Caco-2 (cell line): ENCODE measurements around the gene MTAP. TPM values are rescaled to one million over a fixed set of nuclear protein-coding genes. Genes with fewer than 3 reads are reported as not detected.

Experiments used
- BruUV-seq: library from RNA; stranded (reverse); fragments of 400-500 nt; replicated peaks from 2 replicates; lab custom pipeline; 2021; lab: Mats Ljungman, UMichigan
- CTCF ChIA-PET: fragments of 300-600 bp; sonication (Branson Sonifier 250); formaldehyde crosslinking; loops from one replicate; lab custom pipeline; 2022; ENCODE audit warnings: antibody characterized with exemption; lab: Charles Lee
- POLR2A ChIA-PET: fragments of 300-600 bp; sonication (Branson Sonifier 250); formaldehyde crosslinking; loops from one replicate; lab custom pipeline; 2022; ENCODE audit warnings: antibody characterized with exemption; lab: Charles Lee
- DNase-seq, 2 experiments: peaks; one replicate each; pipeline versions ENCODE4 v3.0.0 to v3.0.0-alpha.2; 2020 to 2022
- H3K27me3 ChIP-seq: replicated peaks from 2 replicates; pipeline ENCODE4 v1.6.0; 2011; ENCODE audit warnings: low read length; ENCODE audit not compliant: control insufficient read depth, insufficient read depth
- H3K36me3 ChIP-seq: 2 replicates; pipeline ENCODE4 v1.5.1; 2011; ENCODE audit warnings: low read length; ENCODE audit not compliant: control insufficient read depth, insufficient read depth
- H3K4me1 ChIP-seq: fragments of 250-450 bp; sonication (Bioruptor Pico); 2 replicates; pipeline ENCODE4 v1.5.1; 2020; ENCODE audit warnings: mild to moderate bottlenecking
- H3K4me3 ChIP-seq: 2 replicates; pipeline ENCODE4 v1.5.1; 2011; ENCODE audit warnings: low read depth, mild to moderate bottlenecking, control low read depth, low read length
- H3K9me3 ChIP-seq: fragments of 250-450 bp; sonication (Bioruptor Pico); 2 replicates; pipeline ENCODE4 v1.5.1; 2020; ENCODE audit warnings: mild to moderate bottlenecking, moderate library complexity
- H3K27ac Mint-ChIP-seq: one replicate; pipeline ENCODE4 v1.8.0; 2022; ENCODE audit warnings: mixed read lengths; ENCODE audit not compliant: unreplicated experiment
- H3K27me3 Mint-ChIP-seq: one replicate; pipeline ENCODE4 v1.8.0; 2022; ENCODE audit warnings: mixed read lengths; ENCODE audit not compliant: insufficient read depth, unreplicated experiment
- H3K36me3 Mint-ChIP-seq: one replicate; pipeline ENCODE4 v1.8.0; 2022; ENCODE audit warnings: mild to moderate bottlenecking, mixed read lengths; ENCODE audit not compliant: insufficient read depth, unreplicated experiment
- H3K4me1 Mint-ChIP-seq: one replicate; pipeline ENCODE4 v1.8.0; 2022; ENCODE audit warnings: low read depth, mixed read lengths; ENCODE audit not compliant: unreplicated experiment
- H3K4me3 Mint-ChIP-seq: one replicate; pipeline ENCODE4 v1.8.0; 2022; ENCODE audit warnings: mild to moderate bottlenecking, moderate library complexity, mixed read lengths; ENCODE audit not compliant: unreplicated experiment
- H3K9me3 Mint-ChIP-seq: one replicate; pipeline ENCODE4 v1.8.0; 2022; ENCODE audit warnings: mixed read lengths; ENCODE audit not compliant: unreplicated experiment
- CTCF ChIP-seq, 2 experiments: fragments of 200-600 bp in 1 of 2; IDR thresholded peaks; 1 replicate in 1 of 2; 2 replicates in 1 of 2; pipeline versions ENCODE4 v1.5.1 to v1.8.0; 2011 to 2022; ENCODE audit warnings: antibody characterized with exemption in 1 of 2, control low read depth in 1 of 2, inconsistent platforms in 1 of 2, low read depth in 1 of 2, low read length in 1 of 2, mild to moderate bottlenecking in 1 of 2, moderate library complexity in 1 of 2; ENCODE audit not compliant: insufficient read depth in 1 of 2, severe bottlenecking in 1 of 2, unreplicated experiment in 1 of 2
- intact Hi-C: fragments of 100-400 bp; cut with micrococcal nuclease; formaldehyde crosslinking; loops from one replicate; pipeline ENCODE4 v1.10.0; 2022; ENCODE audit not compliant: unreplicated experiment
- total RNA-seq: library from RNA; stranded (reverse); gene quantifications from 2 replicates; pipeline ENCODE4 v1.2.3, GENCODE V29; 2022

Gene MTAP
- total RNA-seq, 1 experiment from 2014 or later = 53.3 TPM

GRCh38 chr9:21903380-21903965, 101.0 kb downstream of the MTAP start:
- intact Hi-C loops = no loop called here
- ChIA-PET POLR2A (no interaction called here), CTCF (no interaction called here)
- no peaks in the 10 kb centered on the region for H3K4me1 Mint-ChIP-seq
- no peak for TF ChIP-seq CTCF (IDR thresholded peaks at IDR 0.05; ENCODE audit: insufficient read depth in 1 of 2, low read depth in 1 of 2, low read length in 1 of 2, severe bottlenecking in 1 of 2, unreplicated experiment in 1 of 2)
- no peaks in the 10 kb centered on the region for H3K4me1 ChIP-seq
- no TSS peak for BruUV-seq
- H3K4me3 ChIP-seq = no peak overlapping the region
- no peaks in the 10 kb centered on the region for H3K27me3 ChIP-seq
- H3K27me3 Mint-ChIP-seq = no peaks in the 10 kb centered on the region
- DNase-seq = no peak
- H3K9me3 Mint-ChIP-seq = peaks cover 18% of the 10 kb centered on the region
- H3K36me3 ChIP-seq = no peaks in the 10 kb centered on the region
- H3K27ac Mint-ChIP-seq = no peak overlapping the region
- H3K4me3 Mint-ChIP-seq = no peak overlapping the region
- no peaks in the 10 kb centered on the region for H3K36me3 Mint-ChIP-seq
- H3K9me3 ChIP-seq = no peaks in the 10 kb centered on the region

GRCh38 chr9:21904371-21904770, 101.9 kb downstream of the MTAP start:
- Mint-ChIP-seq H3K27me3 (no peaks in the 10 kb centered on the region), H3K4me1 (no peaks in the 10 kb centered on the region), H3K9me3 (peaks cover 18% of the 10 kb centered on the region), H3K4me3 (no peak overlapping the region), H3K36me3 (no peaks in the 10 kb centered on the region), H3K27ac (no peak overlapping the region)
- Histone ChIP-seq H3K27me3 (no peaks in the 10 kb centered on the region), H3K9me3 (0 out of 2 replicates have a peak, but pooled peaks cover 3% of the 10 kb centered on the region), H3K4me3 (no peak overlapping the region), H3K36me3 (no peaks in the 10 kb centered on the region), H3K4me1 (no peaks in the 10 kb centered on the region)
- ChIA-PET POLR2A (no interaction called here), CTCF (no interaction called here)
- no TSS peak for BruUV-seq
- intact Hi-C loops = no loop called here
- DNase-seq = no peak
- no peak for TF ChIP-seq CTCF (IDR thresholded peaks at IDR 0.05; ENCODE audit: insufficient read depth in 1 of 2, low read depth in 1 of 2, low read length in 1 of 2, severe bottlenecking in 1 of 2, unreplicated experiment in 1 of 2)

GRCh38 chr9:21904776-21905175, 102.3 kb downstream of the MTAP start:
- Histone ChIP-seq H3K4me1 (no peaks in the 10 kb centered on the region), H3K27me3 (no peaks in the 10 kb centered on the region), H3K4me3 (no peak overlapping the region), H3K9me3 (0 out of 2 replicates have a peak, but pooled peaks cover 3% of the 10 kb centered on the region), H3K36me3 (no peaks in the 10 kb centered on the region)
- H3K36me3 Mint-ChIP-seq = no peaks in the 10 kb centered on the region
- H3K4me1 Mint-ChIP-seq = no peaks in the 10 kb centered on the region
- no TSS peak for BruUV-seq
- no peaks in the 10 kb centered on the region for H3K27me3 Mint-ChIP-seq
- CTCF ChIA-PET = no interaction called here
- POLR2A ChIA-PET = no interaction called here
- no peak overlapping the region for H3K4me3 Mint-ChIP-seq
- H3K9me3 Mint-ChIP-seq = peaks cover 18% of the 10 kb centered on the region
- H3K27ac Mint-ChIP-seq = no peak overlapping the region
- DNase-seq = no peak
- TF ChIP-seq CTCF (IDR thresholded peaks at IDR 0.05; ENCODE audit: insufficient read depth in 1 of 2, low read depth in 1 of 2, low read length in 1 of 2, severe bottlenecking in 1 of 2, unreplicated experiment in 1 of 2) = no peak
- intact Hi-C loops = no loop called here
